ENCODE results near the gene ATXN7L1. TPM values are rescaled to one million over a fixed set of nuclear protein-coding genes. Genes with fewer than 3 reads are reported as not detected.
A peak's percentile ranks its signal among the peaks of the same experiment; 100 is the strongest.

The ATXN7L1 gene
- total and polyA plus RNA-seq, 2 experiments from 2014 or later: 6.4 to 8.6 TPM

- no peak for TF ChIP-seq CTCF (IDR thresholded peaks at IDR 0.05; ENCODE audit: low read depth, low read length)
- Histone ChIP-seq H3K4me1 (ENCODE audit: low read depth) (peaks cover 11% of the 10 kb centered on the region), H3K9me3 (ENCODE audit: low read depth) (no peaks in the 10 kb centered on the region), H3K4me3 (no peak overlapping the region), H3K27me3 (no peaks in the 10 kb centered on the region), H3K27ac (no peak overlapping the region), H3K36me3 (no peaks in the 10 kb centered on the region)
- DNase-seq (ENCODE audit: low read depth in 1 of 2, low spot score in 1 of 2): no peak
Measured at GRCh38 chr7:105585850-105586500, 290.4 kb downstream of the ATXN7L1 start.

- Histone ChIP-seq H3K27me3 (no peaks in the 10 kb centered on the region), H3K36me3 (no peaks in the 10 kb centered on the region), H3K4me3 (no peak overlapping the region), H3K4me1 (ENCODE audit: low read depth) (peaks cover 11% of the 10 kb centered on the region), H3K27ac (no peak overlapping the region), H3K9me3 (ENCODE audit: low read depth) (no peaks in the 10 kb centered on the region)
- no peak for DNase-seq (ENCODE audit: low read depth in 1 of 2, low spot score in 1 of 2)
- no peak for TF ChIP-seq CTCF (IDR thresholded peaks at IDR 0.05; ENCODE audit: low read depth, low read length)
Measured at GRCh38 chr7:105584165-105584564, 292.2 kb downstream of the ATXN7L1 start.

- Histone ChIP-seq H3K4me1 (ENCODE audit: low read depth) (peaks cover 5% of the 10 kb centered on the region), H3K4me3 (no peak overlapping the region), H3K27ac (no peak overlapping the region), H3K9me3 (ENCODE audit: low read depth) (no peaks in the 10 kb centered on the region), H3K36me3 (no peaks in the 10 kb centered on the region), H3K27me3 (no peaks in the 10 kb centered on the region)
- no peak for DNase-seq (ENCODE audit: low read depth in 1 of 2, low spot score in 1 of 2)
- no peak for TF ChIP-seq CTCF (IDR thresholded peaks at IDR 0.05; ENCODE audit: low read depth, low read length)
Measured at GRCh38 chr7:105583061-105583460, 293.3 kb downstream of the ATXN7L1 start.

- Histone ChIP-seq H3K27me3 (no peaks in the 10 kb centered on the region), H3K36me3 (no peaks in the 10 kb centered on the region), H3K4me3 (peak within 1 kb of the TSS; percentile 37), H3K9me3 (ENCODE audit: low read depth) (no peaks in the 10 kb centered on the region), H3K27ac (no peak within 1 kb of the TSS), H3K4me1 (ENCODE audit: low read depth) (no peaks in the 10 kb centered on the region)
- TF ChIP-seq CTCF (IDR thresholded peaks at IDR 0.05; ENCODE audit: low read depth, low read length): peak; percentile 7
- DNase-seq (ENCODE audit: low read depth in 1 of 2, low spot score in 1 of 2): peak; percentile 62 to 95
Measured at GRCh38 chr7:105581066-105581811, 295.2 kb downstream of the ATXN7L1 start, which contains the start of gene EFCAB10. EFCAB10 (minus strand) TSS chr7:105581493; CDS start chr7:105581463, 30 bp downstream.

- Histone ChIP-seq H3K9me3 (ENCODE audit: low read depth) (no peaks in the 10 kb centered on the region), H3K4me1 (ENCODE audit: low read depth) (no peaks in the 10 kb centered on the region), H3K4me3 (no peak overlapping the region), H3K27me3 (no peaks in the 10 kb centered on the region), H3K27ac (no peak overlapping the region), H3K36me3 (no peaks in the 10 kb centered on the region)
- no peak for TF ChIP-seq CTCF (IDR thresholded peaks at IDR 0.05; ENCODE audit: low read depth, low read length)
- DNase-seq (ENCODE audit: low read depth in 1 of 2, low spot score in 1 of 2): no peak
Measured at GRCh38 chr7:105580022-105580740, 296.2 kb downstream of the ATXN7L1 start.
